ENCODE measurements around the gene TDRD3. TPM values are rescaled to one million over a fixed set of nuclear protein-coding genes. Genes with fewer than 3 reads are reported as not detected.

The TDRD3 gene
- total RNA-seq, 1 donor from 2014 or later: 8.2 TPM

GRCh38 chr13:60411983-60412382, 15.0 kb downstream of the TDRD3 start:
- H3K4me3 ChIP-seq (ENCODE audit: low read depth, low read length): no peak overlapping the region
- TF ChIP-seq CTCF (conservative IDR thresholded peaks at IDR 0.05; ENCODE audit: low read depth, low read length): no peak
- DNase-seq (ENCODE audit: low read depth): no peak

- no peak for TF ChIP-seq CTCF (conservative IDR thresholded peaks at IDR 0.05; ENCODE audit: low read depth, low read length)
- DNase-seq (ENCODE audit: low read depth): no peak
- H3K4me3 ChIP-seq (ENCODE audit: low read depth, low read length): no peak overlapping the region
Observed at GRCh38 chr13:60412909-60413616, 16.0 kb downstream of the TDRD3 start.

- no peak overlapping the region for H3K4me3 ChIP-seq (ENCODE audit: low read depth, low read length)
- no peak for TF ChIP-seq CTCF (conservative IDR thresholded peaks at IDR 0.05; ENCODE audit: low read depth, low read length)
- no peak for DNase-seq (ENCODE audit: low read depth)
Observed at GRCh38 chr13:60414177-60414576, 17.2 kb downstream of the TDRD3 start.

GRCh38 chr13:60417734-60418133, 20.7 kb downstream of the TDRD3 start:
- no peak for DNase-seq (ENCODE audit: low read depth)
- no peak for TF ChIP-seq CTCF (conservative IDR thresholded peaks at IDR 0.05; ENCODE audit: low read depth, low read length)
- H3K4me3 ChIP-seq (ENCODE audit: low read depth, low read length): no peak overlapping the region

- TF ChIP-seq CTCF (conservative IDR thresholded peaks at IDR 0.05; ENCODE audit: low read depth, low read length): no peak
- no peak for DNase-seq (ENCODE audit: low read depth)
- no peak overlapping the region for H3K4me3 ChIP-seq (ENCODE audit: low read depth, low read length)
Observed at GRCh38 chr13:60418954-60419353, 21.9 kb downstream of the TDRD3 start.

GRCh38 chr13:60425332-60425731, 28.3 kb downstream of the TDRD3 start:
- H3K4me3 ChIP-seq (ENCODE audit: low read depth, low read length): no peak overlapping the region
- no peak for TF ChIP-seq CTCF (conservative IDR thresholded peaks at IDR 0.05; ENCODE audit: low read depth, low read length)
- DNase-seq (ENCODE audit: low read depth): no peak

GRCh38 chr13:60426075-60426474, 29.1 kb downstream of the TDRD3 start:
- H3K4me3 ChIP-seq (ENCODE audit: low read depth, low read length): no peak overlapping the region
- TF ChIP-seq CTCF (conservative IDR thresholded peaks at IDR 0.05; ENCODE audit: low read depth, low read length): no peak
- DNase-seq (ENCODE audit: low read depth): no peak
